Left cardiac atrium (tissue), 4 donors: Measurements from ENCODE around the gene TLL1. TPM values are rescaled to one million over a fixed set of nuclear protein-coding genes. Genes with fewer than 3 reads are reported as not detected.

Source experiments
- ATAC-seq, 2 donors: fragments of 200-7000 bp; cut with Tn5 transposase; one replicate each; pipeline ENCODE4 v1.9.1; 2020; ENCODE audit warnings: mild to moderate bottlenecking in 2 of 2, moderate library complexity in 2 of 2
- DNase-seq: peaks from one replicate; pipeline ENCODE4 v3.0.0-alpha.2; 2020
- intact Hi-C, 2 donors: fragments of 100-400 bp; cut with DNase I; formaldehyde crosslinking; loops; one replicate each; pipeline versions ENCODE4 v1.14.1 to v1.15.1; 2022 to 2023
- total RNA-seq, 2 donors: library from RNA; stranded (reverse); fragmentation: NEBNext Ultra II Directional; extraction: Animal tissue kit (Norgen Biotek cat#: 25700); gene quantifications; one replicate each; pipeline ENCODE4 v1.2.1, GENCODE V29; 2021
- donor health status: DM: no; HTN: yes; CAD: no.
- donor health status: DM: no; HTN: yes; CAD: no; lungs with severe emphysema.
- donor health status: DM: yes; HTN: yes; CAD: no.
- donor health status: Dilated cardiomyopathy.

The TLL1 gene
- total RNA-seq, 2 donors from 2014 or later, result 2.4 to 2.9 TPM

GRCh38 chr4:166091912-166092510 is 219.0 kb downstream of the TLL1 start:
- intact Hi-C loops, result loop anchor here (1.0 to 5.0 kb wide), 2 partner anchors 555 kb away; no protein-coding TSS in a partner anchor
- ATAC-seq (peak in 1 of 2 donors; percentile 61), DNase-seq (no peak)

GRCh38 chr4:166092797-166093290 is 219.8 kb downstream of the TLL1 start:
- DNase-seq (no peak), ATAC-seq (no peak)
- intact Hi-C loops, result loop anchor here (1.0 to 5.0 kb wide), 2 partner anchors 556 kb away; no protein-coding TSS in a partner anchor

DNA sequence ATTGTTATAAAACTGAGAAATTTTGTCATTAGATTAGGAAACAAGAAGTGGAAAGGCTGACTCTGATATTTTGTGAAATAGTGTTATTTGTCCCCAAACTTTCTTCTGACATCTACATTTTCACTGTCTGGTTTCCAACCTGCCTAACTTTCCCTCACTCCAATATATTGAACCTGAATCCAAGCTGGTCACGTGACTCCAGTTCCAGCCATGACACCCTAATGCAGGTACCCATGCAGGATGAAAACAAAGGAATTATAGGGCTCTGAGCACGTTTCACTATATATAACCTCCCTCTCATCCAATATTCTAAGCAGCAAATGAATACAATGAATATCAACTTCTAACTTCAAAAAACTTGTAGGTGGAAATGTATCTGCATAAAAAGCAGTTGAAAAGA is 231.6 kb downstream of the TLL1 start:
- DNase-seq (no peak), ATAC-seq (no peak)
- intact Hi-C loops, result no loop called here

- intact Hi-C loops, result no loop called here
- ATAC-seq (peak; percentile 67 to 79), DNase-seq (no peak)
Measured at GRCh38 chr4:166121897-166122296, 248.9 kb downstream of the TLL1 start.

GRCh38 chr4:166123546-166123945 is 250.5 kb downstream of the TLL1 start:
- ATAC-seq, result no peak
- intact Hi-C loops, result no loop called here
- no peak for DNase-seq

- intact Hi-C loops, result no loop called here
- DNase-seq, result no peak
- ATAC-seq, result peak in 1 of 2 donors; percentile 50
Measured at GRCh38 chr4:166128403-166128802, 255.4 kb downstream of the TLL1 start.

GRCh38 chr4:166134285-166134684 is 261.2 kb downstream of the TLL1 start:
- intact Hi-C loops, result no loop called here
- DNase-seq (no peak), ATAC-seq (no peak)

DNA sequence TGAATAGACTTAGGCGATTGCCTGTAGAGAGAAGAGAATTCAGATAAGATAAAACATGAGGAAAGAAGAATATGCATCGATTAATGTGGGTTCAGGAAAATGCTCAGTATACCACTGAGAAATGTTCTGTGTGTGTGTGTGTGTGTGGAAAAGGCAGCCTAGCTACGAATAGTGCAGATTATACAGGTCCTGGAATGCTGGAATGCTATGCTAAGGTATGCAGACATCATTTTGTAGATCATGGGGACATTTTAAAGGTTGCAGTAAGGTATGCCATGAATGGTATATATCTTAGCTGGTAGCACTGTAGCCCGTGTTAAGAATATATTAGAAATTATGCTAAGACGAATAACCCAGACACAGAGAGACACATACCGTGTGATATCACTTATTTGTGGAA is 267.9 kb downstream of the TLL1 start:
- intact Hi-C loops, result no loop called here
- DNase-seq (no peak), ATAC-seq (no peak)

DNA sequence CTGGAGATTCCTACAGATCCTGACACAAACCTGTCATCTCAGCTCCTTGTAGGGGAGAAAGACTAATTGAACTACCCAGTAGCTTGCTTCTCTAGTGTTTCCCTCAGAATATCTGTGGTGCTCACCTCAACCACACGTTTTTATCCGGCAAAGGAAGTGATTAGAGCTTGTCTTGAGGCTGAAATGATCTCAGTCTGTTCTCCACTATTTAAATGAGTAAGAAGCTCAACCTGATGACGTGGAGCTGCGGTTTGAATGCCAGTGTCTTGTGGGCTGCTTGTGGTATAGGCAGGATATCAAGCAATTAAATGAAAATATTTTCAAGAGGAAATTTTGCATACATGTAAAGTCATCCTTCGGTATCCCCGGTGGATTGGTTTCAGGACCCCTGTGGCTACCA is 270.2 kb downstream of the TLL1 start:
- ATAC-seq (no peak), DNase-seq (no peak)
- intact Hi-C loops, result no loop called here

DNA sequence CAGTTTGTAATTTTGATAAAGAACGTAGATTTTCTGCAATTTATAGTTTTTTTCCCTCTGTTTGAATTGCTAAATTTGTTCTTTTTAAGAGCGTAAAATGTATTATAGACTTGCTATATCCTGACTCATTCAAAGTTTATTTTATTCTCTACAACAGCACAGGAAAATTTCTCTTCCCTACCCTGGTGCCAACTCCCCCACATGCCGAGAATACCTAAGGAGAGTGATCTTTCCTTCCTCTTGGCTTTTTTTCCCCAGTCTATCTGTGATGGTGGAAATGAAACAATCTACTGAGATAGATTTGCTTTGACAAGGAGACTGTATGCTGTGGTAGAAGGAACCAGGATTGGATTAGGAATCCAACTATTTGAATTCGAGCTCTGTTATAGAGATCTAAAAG is 271.6 kb downstream of the TLL1 start:
- intact Hi-C loops, result no loop called here
- ATAC-seq, result peak in 1 of 2 donors; percentile 85
- no peak for DNase-seq

- intact Hi-C loops, result no loop called here
- peak in 1 of 2 donors; percentile 19 for ATAC-seq
Measured at GRCh38 chr4:166146806-166147540, 273.9 kb downstream of the TLL1 start.

More at GRCh38 chr4:166146806-166147540, 273.9 kb downstream of the TLL1 start:
- DNase-seq, result no peak
